DMS53 treated with DMSO at 0.1 percent for 48 hours (cell line): ENCODE measurements around the gene CNNM1.

ENCODE experiments used
- DNase-seq: peaks from one replicate; lab custom pipeline; 2025; ENCODE audit not compliant: unreplicated experiment; lab: John Stamatoyannopoulos, UW

Gene CNNM1

DNA sequence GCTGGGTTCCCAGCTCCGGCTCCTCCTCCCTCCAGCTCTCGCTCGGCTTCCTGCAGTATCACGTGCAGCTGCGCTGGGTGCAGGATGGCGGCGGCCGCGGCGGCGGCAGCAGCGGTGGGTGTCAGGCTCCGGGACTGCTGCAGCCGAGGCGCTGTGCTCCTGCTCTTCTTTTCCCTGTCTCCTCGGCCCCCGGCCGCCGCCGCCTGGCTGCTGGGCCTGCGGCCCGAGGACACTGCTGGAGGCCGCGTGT lies at the start of gene CNNM1:
CNNM1 (plus strand) TSS at position 53 of the 250 bp plus-strand sequence; CDS start at position 85, 32 bp downstream.
- no peak for DNase-seq

GRCh38 chr10:99279626-99280111 lies 49.5 kb upstream of the CNNM1 start:
- no peak for DNase-seq

GRCh38 chr10:99280472-99280871 lies 48.7 kb upstream of the CNNM1 start:
- DNase-seq, result no peak

DNA sequence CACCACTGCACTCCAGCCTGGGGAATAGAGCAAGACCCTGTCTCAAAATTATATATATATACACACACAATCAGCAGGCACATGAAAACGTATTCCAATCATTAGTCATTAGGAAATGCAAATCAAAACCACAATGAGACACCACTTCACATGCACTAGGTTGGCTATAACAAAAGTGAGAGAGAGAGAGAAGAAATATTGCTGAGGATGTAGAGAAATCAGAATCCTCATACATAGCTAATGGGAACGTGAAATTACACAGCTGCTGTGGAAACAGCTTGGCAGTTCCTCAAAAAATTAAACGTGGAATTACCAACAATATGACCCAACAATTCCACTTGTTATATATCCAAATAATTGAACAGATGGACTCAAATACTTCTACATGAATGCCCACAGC lies 43.3 kb upstream of the CNNM1 start:
- no peak for DNase-seq

- DNase-seq, result no peak
Observed at GRCh38 chr10:99290306-99290705, 38.9 kb upstream of the CNNM1 start.

DNA sequence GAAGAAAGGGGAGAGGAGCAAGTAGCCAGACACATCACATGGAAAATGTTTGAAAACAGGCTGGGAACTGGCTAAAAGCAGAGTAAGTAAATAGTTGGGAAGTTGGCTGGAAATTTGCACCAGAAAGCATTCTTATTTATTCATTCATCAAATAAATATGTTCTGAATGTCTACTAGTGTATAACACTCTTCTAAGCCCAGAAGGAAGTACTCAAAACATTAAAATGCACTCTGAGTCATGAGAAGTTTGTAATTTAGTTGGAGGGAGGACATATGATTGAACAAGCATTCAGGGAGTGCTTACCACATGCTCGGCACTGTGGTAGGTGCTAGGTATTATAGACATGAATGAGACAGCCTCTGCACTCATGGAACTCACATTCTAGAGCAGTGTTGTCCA lies 37.0 kb upstream of the CNNM1 start:
- DNase-seq, result no peak

GRCh38 chr10:99296605-99297004 lies 32.6 kb upstream of the CNNM1 start:
- DNase-seq, result no peak

GRCh38 chr10:99297033-99297432 lies 32.1 kb upstream of the CNNM1 start:
- no peak for DNase-seq

DNA sequence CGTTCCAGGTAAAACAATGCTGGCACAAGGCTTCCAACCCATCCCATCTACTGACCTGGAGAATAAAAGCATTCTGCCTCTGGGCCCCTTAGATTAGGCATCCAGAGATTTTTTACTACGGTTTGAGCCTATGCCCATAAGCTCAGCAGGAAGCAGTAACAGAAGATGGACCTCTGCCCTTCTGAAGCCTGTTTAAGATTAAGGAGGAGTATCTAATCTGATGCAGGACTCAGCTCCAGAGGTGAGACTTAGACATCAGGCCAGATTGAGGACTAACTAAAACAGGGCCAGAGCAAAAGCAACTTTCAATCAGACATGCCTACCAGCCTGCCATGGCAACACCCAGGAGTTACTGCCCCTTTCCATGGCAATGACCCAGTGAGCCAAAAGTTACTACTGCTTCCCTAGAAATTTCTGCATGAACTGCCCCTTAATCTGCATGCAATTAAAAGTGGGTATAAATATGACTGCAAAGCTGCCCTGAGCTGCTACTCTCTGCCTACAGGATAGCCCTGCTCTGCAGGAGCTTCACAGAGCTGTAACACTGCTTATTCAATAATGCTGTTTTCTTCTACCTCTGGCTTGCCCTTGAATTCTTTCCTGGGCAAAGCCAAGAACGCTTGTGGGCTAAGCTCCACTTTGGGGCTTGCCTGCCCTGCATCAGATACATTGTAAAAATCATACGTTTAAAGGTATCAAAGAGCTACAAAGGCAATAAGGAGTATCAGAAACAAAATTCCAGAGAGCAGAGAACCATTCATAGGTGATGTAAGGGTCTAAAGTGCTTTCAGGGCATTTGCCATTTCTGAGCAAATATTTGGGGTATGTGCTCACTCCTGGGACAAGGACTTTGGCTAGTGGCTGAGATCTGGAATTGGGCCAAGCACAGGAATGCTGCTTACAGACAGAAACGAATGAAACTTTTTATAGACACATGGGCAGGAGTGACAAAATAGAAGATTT lies 25.0 kb upstream of the CNNM1 start:
- DNase-seq, result no peak

- DNase-seq, result no peak
Observed at GRCh38 chr10:99304862-99305229, 24.3 kb upstream of the CNNM1 start.

GRCh38 chr10:99312501-99312900 lies 16.7 kb upstream of the CNNM1 start:
- no peak for DNase-seq

DNA sequence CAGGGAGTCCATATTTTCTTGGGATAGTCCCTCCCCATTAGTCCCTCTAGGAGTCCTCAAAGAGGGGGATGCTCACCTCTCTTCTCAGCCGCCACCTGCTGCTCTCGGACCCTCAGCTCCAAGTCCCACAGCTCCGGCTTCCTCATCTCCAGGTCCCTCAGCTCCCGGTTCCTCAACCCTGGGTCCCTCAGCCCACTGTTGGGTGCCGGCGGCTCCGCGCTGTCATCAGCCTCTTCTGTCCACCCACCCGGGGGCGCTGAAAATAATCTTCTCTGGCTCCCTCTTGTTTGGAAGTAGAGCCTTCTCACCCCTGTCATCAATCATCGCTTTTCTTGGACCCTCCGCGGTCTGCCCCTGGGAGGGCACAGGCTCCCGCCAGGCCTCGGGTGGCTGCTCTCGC lies 13.3 kb upstream of the CNNM1 start:
- DNase-seq, result no peak

DNA sequence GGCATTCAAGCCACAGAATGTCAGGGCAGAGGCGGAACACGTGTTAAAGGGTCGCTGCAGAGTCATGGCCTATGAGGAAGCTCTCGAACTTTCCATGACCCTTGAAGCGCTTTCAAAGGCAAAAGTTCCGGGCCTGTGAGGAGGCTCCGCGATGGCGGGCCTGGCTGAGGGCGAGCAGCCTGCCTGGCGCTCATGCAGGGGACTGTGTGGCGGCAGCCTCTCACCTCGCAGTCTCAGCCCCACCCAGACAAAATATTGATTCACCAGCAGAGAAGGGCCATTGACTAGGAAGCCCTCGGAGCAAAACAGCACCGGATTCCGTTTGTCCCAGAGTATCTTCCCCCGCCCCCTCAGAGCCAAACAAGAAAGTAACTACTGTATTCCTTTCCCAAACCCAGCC lies 12.8 kb upstream of the CNNM1 start:
- DNase-seq, result no peak

DNA sequence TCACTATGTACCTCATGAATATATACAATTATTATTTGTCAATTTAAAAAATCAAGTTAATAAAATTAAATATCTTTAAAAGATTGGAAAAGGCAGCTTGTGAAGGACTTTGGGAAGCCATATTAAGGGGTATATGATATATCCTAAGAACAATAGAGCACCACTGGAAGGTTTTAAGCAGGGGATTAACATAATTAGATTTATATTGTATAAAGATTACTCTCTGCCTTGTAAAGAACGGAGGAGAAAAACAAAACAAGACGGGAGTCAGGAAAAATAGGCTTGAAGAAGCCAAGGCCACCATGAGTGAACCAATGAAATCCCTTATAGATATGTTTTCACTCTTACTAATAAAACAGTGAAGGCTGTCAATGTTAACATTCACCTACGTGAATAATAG lies 11.1 kb upstream of the CNNM1 start:
- DNase-seq, result no peak

GRCh38 chr10:99318475-99318874 lies 10.7 kb upstream of the CNNM1 start:
- no peak for DNase-seq

- no peak for DNase-seq
Observed at GRCh38 chr10:99325281-99325680, 3.9 kb upstream of the CNNM1 start.

DNA sequence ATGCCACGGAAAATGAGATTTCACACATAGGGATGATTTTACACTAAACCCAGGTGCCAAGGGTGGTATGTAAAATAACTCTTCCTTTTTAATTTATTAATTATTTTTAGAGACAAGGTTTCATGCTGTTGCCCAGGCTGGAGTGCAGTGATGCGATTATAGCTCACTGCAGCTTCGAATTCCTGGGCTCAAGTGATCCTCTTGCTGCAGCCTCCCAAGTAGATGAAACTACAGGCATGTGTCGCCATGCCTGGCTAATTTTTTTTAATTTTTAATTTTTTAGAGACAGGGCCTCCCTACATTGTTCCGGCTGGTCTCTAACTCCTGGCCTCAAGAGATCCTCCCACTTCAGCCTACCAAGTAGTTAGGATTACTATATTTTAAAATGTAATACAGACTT lies 2.3 kb upstream of the CNNM1 start:
- no peak for DNase-seq

DNA sequence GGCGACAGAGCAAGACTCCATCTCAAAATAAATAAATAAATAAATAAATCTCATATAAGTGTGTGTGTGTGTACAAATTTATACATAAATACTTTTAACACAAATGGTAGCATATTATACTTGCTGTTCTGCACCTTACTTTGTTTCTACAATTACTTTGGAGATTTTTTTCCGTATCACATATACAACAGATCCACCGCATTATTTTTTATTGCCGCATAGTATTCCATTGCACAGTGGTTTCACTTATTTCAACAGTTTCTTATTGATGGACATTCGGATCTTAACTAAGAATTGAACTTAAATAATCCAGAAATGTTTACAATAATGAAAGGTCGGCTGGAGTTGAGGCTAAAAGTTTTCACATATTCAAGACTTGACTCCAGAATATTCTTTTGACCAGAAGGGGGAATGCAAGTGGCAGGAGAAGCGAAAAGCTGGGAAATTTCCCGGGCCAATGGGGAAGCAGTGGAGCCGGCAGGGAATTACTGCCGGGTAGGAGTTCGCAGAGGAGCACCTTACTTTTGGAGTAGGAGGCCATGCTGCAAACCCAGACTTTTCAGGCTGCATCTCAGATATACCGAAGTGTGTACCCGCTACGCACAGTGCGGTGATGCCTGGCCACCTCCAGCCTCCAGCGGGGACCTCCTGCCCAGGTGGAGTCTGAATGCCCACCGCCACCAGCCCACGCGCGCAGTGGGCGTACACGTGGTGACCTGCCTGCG lies 415 bp upstream of the CNNM1 start:
- peak; percentile 40 for DNase-seq

- DNase-seq, result peak; percentile 18
Observed at GRCh38 chr10:99329554-99330346, 594 bp downstream of the CNNM1 start.

DNA sequence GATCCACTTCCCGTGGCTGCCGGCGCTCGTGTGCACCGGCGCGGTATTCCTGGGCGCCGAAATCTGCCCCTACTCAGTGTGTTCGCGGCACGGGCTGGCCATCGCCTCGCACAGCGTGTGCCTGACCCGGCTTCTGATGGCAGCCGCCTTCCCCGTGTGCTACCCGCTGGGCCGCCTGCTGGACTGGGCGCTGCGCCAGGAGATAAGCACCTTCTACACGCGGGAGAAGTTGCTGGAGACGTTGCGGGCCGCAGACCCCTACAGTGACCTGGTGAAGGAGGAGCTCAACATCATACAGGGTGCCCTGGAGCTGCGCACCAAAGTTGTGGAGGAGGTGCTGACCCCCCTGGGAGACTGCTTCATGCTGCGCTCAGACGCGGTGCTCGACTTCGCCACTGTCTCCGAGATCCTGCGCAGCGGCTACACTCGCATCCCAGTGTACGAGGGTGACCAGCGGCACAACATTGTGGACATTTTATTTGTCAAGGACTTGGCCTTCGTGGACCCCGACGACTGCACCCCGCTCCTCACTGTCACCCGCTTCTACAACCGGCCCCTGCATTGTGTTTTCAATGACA lies 1.3 kb downstream of the CNNM1 start:
- DNase-seq, result no peak

DNA sequence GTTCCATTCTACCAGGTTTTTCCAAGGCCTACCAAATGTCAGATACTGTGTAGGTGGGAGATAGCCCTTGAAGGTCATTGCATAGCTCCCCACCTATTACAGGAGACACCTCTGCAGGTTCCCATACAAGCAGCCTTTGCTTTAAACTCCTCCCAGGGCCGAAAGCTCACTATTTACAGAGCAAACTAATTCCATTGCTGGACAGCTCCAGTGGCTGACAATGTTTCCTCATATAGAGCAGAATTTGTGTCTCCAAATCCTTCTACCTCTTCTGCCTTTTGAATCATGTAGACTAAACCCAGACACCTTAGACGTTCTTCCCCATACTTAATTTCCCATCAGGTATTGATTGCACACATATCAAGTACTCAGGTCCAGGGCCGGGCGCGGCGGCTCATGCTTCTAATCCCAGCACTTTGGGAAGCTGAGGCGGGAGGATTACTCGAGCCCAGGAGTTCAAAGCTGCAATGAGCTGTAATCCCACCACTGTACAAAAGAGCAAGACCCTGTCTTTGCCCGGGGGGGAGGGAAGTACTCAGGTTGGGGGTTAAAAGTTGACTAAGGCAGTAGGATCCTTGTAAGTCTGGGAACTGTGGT lies 2.1 kb downstream of the CNNM1 start:
- no peak for DNase-seq
